ENCODE data around the gene PHACTR3.

PHACTR3 gene

DNA sequence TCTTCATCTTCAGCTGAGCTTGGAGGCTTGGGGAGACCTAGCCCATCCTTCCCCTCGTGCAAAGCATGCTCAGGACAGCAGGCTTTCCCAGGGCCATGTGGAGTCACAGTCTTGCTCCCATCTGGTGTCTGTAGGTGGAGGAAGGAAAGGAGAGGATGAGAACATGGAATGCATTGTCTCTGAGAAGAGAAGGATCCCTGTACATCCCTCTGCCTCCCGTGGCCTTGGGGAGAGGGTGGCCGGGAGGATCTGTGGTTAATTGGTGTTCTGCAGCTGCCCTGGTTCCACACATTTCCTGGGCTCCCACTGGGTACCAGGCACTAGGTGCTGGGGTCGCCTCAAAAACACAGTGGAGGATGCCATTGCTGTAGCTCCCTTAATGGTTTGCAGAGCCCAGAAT, 134.5 kb downstream of the PHACTR3 start:
- no peak for DNase-seq

DNA sequence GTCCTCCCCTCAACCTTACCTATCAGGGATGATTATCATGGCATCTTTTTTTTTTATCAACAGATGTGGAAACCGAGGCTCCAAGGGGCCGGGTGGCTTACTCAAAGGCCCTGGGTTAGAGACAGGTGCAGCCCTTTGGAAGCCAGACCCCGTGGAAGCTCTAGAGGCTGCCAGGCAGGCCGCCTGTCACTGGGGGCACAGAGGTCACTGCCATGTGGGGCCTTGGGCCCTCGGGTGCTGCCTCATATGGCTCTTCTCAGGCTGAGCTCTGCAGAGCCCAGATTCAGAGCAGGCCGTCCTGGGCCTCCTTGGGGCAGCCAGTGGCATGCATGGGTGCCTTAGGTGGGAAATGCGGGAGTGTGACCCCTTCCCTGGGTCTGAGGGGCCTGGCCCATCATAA, 136.3 kb downstream of the PHACTR3 start:
- no peak for DNase-seq

DNA sequence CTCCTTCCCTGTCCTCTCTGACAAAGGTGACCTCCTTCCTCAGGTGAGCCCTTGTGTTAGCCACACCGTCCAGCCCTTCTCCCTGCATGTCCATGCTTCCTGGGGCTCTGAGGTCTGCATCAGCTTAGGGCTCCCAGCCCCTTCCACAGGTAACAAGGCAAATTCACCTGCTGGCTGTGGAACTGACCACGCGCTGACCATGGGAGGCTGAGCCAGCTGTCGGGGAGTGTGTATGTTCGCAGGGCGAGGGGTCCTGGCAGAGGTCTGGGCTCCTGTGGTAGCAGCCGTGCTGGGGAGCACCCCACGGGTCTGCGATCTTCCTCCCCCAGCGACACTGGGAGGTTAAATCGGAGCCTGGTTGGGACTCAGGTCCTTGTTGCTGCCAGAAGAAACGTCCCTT, 136.7 kb downstream of the PHACTR3 start:
- DNase-seq = no peak

DNA sequence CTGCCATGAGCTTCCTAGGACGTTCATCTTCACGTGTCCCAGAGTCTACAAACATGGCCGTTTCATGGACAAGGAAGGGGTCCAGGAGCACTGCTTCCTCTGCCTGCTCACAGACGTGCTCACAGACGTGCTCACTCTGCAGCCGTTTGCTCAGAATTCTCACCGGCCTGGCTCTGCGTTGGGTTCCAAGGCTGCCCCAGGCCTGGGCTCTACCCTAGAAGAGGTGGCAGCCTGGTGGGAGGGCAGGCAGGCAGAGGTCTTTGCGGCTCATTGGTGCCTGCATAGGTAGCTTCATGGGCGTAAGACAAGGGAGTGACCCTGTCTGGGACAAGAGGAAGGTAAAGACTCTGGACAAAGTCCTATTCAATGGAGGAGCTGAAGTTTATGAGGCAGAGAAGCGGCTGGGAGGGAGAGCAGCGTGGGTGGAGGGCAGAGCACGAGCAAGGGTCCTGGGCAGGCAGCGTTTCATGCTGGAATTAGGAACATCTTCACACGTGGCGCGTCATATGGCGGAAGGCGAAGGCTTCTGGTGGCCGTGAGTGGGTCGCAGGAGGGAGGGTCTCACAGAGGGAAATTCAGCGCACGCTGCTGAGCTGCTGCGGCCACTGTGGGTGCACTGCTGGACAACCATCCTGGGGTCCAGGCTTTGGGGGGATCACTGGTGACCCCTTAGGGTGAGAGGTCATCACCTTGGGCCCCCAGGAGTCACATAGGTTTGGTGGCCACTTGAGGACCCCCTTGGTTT, 138.2 kb downstream of the PHACTR3 start:
- no peak for DNase-seq

DNA sequence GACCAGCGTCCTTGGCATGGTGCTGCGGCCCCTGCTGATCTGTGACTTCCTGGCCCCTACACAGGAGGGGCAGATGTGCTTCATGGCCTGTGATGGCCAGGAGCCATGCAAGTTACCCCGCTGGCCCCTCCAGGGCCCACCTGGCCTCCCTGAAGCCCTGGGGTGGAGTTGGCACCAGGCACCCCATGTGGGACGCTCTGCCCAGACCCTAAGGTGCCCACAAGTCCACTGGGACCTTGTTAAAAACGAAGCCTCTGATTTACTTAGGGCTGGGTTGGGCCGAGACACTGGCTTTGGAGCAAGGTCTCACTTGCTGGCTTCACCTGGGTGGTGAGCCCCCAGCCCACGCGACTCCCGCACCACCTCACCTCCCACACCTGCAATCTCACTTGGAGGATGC, 139.0 kb downstream of the PHACTR3 start:
- DNase-seq = no peak

DNA sequence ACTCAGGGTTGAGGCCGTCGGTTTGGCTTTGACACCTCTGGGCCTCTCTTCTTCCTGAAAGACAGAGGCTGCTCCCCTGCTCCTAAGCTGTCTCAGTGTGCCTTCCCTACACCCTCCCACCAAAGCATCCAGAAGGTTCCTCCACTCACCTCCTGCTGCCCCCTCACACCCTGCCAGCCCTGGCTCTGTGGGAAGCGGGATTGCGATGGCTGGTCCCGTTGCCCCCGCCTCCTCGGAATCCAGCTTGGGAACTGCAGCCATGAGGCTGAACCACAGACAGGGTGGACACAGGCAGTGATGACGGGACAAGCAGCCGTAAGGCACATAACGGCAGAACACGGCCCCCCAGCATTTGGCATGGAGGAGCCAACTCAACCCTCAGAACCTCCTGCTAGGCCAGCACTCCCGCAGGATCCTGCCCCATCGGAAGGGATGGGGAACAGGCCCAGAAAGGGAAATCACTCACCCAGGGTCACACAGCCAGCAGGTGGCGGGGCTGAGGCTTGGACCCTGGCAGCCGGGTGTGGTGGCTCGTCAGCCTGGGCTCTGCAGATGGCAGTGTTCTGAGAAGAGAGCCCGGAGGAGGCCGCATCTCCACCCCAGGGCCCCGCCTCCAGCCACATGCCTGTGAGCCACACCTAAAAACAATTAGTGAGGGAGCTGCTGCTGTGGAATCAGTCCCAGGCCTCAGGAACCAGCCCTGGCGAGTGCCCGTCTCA, 139.6 kb downstream of the PHACTR3 start:
- no peak for DNase-seq

DNA sequence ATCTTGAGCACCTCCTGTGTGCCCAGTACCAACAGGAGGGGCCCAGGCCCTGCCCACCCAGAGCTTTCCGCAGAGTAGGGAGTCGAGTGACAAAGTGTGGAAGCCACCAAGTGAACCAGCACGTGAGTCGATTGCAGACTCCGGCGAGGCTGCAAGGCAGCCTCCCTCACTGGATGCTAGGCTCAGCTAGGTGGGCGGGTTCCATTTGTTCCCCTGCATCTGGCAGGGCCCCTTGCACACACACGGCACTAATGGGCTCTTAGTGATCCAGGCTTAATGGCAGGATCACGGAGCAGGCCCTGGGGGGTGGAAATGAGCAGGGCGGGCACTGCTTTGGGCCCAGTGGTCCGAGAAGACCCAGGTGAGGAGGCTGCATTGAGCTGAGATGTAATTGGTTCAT, 140.4 kb downstream of the PHACTR3 start:
- no peak for DNase-seq

DNA sequence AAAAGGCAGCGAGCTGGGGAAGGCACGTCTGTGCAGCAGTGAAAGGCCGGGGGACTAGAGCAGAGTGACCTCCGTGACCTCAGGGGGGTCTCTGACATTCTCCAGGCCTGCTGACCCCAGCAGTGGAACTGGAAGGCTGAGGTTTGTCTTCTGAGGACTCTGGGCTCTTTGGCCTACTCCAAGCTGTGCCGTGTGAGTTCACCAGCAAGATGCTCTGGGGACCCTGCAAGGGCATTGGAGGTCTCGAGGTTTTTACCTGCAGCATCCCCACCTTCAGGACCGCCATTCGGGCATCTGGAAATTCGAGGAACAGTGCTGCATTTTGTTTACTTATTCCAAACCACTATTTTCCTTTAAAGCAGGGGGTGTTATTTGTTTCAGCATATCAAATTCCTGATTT, 140.9 kb downstream of the PHACTR3 start:
- no peak for DNase-seq

DNA sequence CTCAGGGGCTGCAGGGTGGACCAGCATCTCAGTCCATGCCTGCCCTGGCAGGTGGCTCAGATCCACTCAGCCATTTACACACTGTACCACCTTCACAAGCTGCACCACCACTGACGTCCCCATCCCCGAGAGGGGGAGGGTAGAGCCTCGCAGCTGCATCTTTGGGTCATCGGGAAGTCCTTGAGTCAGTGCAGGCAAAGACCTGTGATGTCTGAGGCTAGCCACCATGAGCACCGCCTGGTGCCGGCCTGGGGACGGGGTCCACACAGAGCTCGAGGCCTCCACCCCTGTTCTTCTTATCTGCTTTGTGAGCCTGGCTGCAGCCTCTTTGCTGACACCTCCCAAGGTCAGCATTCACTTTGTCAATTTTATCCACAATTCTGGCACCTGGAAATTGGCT, 141.4 kb downstream of the PHACTR3 start:
- DNase-seq = no peak

DNA sequence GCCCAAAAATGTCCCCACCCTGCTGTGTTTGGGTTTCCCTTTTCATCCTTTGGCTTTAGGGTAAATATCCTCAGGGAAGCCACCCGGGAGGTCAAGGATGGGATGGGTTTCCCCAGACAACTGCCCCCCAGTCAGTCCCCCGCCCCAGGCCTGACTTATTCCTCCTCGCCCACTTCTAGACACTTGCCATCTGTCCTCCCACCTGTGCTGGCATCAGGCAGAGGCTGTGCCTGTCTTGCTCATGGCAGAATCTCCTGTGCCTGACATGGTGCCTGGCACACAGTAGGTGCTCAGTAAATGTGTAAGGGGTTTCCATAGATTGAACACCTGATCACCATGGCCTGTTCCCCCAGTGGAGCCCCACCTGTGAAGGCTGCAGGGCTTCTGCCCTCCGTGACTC, 141.8 kb downstream of the PHACTR3 start:
- DNase-seq = no peak

DNA sequence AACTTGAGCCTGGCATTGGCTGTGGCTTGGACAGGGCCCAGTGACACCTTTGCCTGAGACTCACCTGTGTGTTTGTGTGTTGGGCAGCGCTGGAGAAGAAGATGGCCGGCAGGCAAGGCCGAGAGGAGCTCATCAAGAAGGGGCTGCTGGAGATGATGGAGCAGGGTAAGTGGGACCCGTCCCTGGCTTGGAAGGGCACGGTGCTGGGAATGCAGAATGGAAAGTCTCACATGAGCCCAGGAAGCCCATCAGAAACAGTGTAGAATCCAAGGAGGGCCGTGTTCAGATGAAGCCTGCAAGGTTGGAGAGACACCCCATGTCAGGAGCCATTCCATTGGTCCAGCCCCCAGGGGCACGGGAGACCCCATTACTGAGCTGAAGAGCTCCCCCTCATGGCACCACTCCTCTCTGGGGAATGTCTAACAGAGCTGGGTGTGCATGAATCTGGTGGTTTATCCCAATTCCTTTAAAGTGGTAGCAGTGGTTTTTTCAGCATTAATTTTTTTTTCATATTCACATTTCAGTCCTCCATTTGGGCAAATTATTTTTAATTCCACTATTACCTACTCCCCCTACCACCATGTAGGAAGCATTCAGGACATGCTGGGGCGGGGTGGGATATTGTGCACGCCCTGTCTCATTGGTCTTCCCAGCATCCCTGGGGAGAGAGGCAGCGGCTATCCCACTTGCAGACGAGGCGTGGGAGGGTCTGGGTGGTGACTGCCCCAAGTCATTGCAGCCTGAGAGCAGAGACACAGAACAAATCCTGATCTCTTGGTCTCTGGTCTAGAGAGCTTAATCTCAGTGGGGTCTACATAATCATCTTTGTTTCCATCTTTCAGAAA, 143.6 kb downstream of the PHACTR3 start:
- no peak for DNase-seq

DNA sequence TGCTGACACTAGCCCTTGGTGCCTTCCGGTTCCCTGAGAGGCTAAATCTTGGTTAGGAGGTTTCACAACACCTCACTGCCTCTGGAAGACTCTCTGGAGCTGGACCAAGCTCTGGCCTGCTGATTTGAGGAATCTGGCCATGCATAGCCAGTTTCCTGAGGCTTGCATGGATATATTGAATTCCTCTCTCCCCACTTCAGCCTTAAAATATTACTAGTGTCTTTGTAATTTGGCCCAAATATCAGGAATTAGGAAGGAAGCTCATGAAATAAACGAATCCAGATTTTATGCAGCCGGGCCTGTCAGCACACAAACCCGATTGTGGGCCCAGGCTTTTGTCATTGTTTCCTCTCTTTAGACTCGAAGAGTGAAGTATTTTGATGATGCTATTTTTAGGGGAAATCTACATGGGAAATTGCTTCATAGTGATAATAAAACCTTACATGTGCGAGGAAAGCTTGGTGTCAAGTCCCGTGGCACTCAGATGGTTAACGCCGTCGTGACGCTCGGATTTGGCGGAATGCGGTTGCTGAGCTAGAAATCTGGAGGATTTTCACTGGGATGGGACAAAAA, 144.4 kb downstream of the PHACTR3 start:
- DNase-seq = no peak

DNA sequence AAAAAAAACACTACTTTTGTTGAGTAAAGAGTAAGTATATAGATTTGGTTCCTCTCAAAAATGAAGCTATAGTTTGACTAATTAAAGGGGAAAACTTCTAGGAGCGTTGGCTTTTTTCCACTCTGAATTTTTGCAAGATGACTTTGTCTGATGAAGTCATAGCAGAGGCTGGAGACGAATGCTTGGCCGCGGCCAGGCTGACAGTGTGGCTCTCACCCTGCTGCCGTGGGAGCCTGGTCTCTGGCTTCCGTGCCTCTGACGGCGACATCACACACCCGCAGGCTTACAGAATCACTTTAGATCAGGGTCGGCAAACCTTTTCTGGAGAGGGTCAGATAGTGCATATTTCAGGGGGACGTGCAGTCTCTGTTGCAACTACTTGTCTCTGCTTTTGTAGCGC, 145.0 kb downstream of the PHACTR3 start:
- no peak for DNase-seq

DNA sequence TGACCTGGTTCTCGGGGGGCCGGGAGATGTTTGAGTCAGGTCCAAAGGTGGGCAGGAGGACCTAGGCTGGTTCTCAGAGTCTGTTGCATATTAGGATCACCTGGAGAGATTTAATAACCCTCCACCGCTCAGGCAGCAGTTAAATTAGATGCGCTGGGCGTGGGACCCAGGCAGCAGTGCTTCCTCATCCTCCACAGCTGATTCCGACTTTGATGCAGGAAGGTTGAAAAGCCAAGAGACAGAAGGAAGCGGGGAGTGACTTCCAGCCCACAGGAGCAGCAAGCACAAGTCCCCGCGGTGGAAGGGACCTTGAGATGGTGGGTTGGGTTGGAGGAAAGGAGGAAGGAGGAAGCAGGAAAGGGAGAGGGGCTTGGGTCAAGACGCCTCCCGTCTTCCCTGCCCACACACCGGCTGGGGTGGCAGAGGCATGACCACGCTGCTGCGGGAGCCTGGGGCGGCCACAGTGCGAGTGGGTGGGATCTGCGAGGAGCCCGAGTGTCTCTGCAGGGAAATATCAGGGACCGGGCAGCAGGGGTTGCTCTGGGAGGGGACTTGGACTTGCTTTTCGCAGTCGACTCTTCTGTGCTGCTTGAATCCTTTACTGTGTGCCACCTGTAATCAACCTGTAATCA, 146.0 kb downstream of the PHACTR3 start:
- no peak for DNase-seq

DNA sequence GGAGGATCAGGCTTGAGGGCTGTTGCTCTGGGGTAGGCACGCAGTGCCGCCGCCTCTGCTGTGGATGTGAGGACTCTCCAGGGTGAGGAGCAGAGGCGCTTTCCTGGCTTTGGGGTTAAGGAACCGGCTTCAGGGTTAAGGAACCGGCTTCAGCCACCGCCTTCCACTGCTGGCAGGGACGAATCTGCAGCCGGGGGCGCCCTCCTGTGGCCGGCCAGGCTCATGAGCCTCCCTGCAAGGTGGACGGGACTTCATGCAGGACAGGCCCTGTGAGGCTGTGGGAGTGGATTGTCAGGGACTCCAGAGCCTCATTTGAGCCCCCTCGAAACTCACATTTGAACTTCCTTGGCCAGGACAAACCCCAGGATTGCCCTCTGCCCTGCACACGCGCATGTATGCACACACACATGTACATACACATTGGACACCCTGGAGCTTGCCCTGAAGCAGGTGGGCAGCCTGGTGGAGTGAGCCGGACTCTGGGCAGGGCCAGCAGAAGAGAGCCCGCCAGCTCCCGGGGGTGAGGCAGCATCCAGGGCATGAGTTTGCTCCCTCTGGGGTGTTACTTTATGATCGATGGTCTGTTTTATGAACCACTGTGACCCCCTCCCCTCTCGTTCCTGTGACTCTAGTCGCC, 146.9 kb downstream of the PHACTR3 start:
- DNase-seq = no peak

DNA sequence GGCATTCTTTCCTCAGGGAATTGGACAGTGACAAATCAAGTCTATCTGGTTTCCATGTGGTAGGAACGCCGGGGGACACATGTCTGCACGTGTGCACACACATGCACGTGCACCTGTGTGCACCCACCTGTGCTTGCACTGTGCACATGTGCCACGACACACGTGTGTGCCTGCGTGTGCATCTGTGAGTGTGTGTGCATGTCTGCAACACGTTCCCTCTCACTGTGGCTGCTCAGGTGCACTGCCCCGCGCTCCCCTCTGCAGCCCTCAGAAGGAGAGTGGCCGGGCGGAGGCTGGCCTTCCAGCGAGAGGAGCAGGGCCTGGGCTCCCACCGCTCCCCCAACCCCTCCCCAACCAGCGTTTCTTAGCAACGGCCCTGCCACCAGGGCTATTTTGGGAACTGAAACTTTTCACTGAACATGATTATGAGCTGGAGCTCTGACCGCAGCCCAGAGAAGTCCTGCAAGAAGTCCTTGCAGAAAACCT, 147.8 kb downstream of the PHACTR3 start:
- no peak for DNase-seq

DNA sequence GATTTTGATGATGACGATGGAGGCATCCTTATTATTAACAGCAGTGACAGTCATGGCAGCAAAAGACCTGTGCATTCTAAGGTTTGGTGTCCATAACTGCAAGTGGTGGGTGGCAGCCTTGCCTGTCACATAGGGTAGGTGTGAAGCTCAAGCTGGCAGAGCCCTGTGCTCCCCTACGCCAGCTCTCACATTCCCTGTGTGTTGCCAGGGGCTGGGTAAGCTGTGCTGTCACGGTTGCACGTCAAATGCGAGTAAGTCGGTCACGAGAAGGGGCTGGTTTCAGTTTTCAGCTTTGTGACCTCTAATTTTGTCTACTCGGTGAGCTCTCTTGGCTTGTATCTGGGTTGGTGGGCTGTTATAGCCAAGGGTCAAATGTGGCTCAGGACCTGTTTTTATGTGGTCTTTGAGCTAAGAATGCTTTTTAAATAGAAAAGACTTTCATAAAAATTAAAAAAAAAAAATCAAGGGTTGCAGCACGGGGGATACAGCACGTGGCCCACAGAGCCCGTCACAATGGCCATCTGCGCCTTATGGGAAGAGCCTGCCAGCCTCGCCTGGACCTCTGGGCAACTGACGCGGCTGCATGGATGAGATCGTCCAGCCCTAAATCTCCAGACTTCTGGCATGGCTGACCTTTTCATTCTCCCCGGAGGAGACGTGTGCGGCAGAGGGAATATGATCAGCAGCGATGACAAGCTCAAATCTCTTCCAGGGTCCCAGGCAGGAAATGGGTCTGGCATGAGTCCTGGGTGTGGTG, 148.5 kb downstream of the PHACTR3 start:
- no peak for DNase-seq

DNA sequence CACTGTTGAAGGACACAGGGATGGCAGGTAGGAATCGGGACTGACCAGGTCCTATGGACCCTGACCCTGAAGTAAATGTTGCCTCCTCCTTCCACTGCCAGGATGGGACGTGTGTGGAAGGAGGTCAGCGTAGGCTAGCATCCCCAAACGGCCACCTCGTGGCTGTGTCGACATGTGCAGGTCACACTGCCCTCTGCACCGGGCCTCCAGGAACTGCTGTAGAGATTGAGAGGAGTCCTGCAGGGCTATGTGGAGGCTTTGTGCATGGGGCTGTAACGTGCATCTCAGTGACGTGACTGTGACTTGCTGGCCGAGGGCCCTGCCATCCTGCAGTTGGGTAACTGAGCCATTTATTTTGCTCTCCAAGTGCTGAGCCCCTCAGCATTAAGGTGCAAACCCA, 149.5 kb downstream of the PHACTR3 start:
- no peak for DNase-seq

DNA sequence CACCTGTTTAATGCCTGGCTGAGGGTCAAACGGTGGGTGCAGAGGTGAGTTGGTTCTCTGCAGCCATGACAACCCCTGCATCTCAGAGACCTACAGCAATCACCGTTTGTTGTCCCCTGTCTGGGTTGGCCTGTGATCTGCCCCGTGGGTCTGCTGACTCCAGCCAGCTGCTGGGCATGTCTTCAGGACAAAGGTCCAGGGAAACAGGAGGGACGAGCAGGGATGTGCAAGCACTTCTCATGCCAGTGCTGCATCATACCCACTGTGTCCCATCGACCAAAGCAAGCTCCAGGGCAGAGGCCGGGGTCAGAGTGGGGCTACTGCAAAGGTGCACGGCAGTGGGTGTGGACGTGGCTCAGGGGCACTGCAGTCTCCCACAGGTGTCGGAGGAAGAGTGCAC, 150.2 kb downstream of the PHACTR3 start:
- DNase-seq = no peak

DNA sequence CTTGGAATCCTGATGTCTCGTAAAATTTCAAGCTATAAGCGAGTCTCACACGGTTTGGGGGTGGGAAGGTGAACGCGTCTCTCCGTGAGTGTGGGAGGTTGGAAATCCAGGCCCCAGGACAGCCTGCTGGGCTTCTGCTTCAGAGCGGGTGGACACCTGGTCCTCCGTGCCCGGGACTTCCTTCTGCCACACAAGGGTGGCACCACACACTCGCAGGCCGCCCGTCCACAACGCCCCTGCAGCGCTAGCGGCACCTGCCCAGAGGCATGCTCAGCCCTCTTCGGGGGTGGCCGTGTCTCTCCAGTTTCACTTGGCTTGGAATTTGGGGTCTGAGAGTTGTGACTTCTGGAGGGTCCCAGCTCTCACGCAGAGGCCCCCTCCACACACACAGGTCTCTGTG, 151.9 kb downstream of the PHACTR3 start:
- DNase-seq = no peak

DNA sequence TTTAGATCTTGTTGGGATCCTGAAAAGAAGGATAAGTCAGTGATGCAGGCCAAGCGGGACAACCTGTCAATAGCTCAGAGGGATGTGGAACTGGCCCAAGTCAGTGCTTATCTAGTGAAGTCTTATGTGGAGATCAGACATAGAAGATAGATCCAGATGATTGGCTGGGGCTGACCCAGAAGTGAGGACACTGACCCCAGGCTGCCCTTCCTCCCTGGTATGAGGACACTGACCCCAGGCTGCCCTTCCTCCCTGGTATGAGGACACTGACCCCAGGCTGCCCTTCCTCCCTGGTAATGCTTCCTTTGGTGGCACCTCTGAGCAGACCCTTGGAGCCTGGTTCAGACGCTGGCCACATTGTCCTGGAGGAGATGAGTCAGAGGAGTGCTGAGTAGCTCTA, 159.7 kb downstream of the PHACTR3 start:
- no peak for DNase-seq
